GM12892 (cell line): Measurements from ENCODE around the gene MAN2A2.

Experiments used
- POLR2A ChIP-seq: IDR thresholded peaks from 2 replicates; pipeline ENCODE4 v1.6.1; 2011; ENCODE audit warnings: low read depth, low read length, control low read depth
- TAF1 ChIP-seq: IDR thresholded peaks from 2 replicates; pipeline ENCODE4 v1.6.1; 2011; ENCODE audit warnings: low read depth, mild to moderate bottlenecking, control low read depth, low read length, borderline replicate concordance

- TF ChIP-seq POLR2A (no peak), TAF1 (no peak)
These were observed 29.5 kb downstream of the MAN2A2 start for GRCh38 chr15:90932660-90932991.
